K562 (cell line): ENCODE measurements around the gene CACNA2D3. TPM values are rescaled to one million over a fixed set of nuclear protein-coding genes. Genes with fewer than 3 reads are reported as not detected.

Source experiments
- ATAC-seq: fragments of 200-7000 bp; cut with Tn5 transposase; 3 replicates; pipeline ENCODE4 v1.9.1; 2020; ENCODE audit warnings: moderate library complexity
- BruUV-seq: library from RNA; stranded (reverse); fragments of 400-500 nt; replicated peaks from 2 replicates; lab custom pipeline; 2021; lab: Mats Ljungman, UMichigan
- CTCF ChIA-PET: fragments of 300-600 bp; formaldehyde crosslinking; extraction: SDS; loops from one replicate; lab custom pipeline; 2021; ENCODE audit warnings: low intra/inter-chr PET ratio; lab: Yijun Ruan, JAX
- POLR2A ChIA-PET: fragments of 300-600, 350-650 bp; sonication (Branson Sonifier 250); formaldehyde crosslinking; extraction: SDS; loops from one replicate; lab custom pipeline; 2021; ENCODE audit warnings: antibody characterized with exemption, inconsistent platforms; lab: Yijun Ruan, JAX
- DNase-seq, 4 experiments: peaks; one replicate each; pipeline versions ENCODE4 v3.0.0 to v3.0.0-alpha.2; 2011 to 2018; ENCODE audit warnings: low spot score in 3 of 4, mixed read lengths in 3 of 4; ENCODE audit errors: extremely low read depth in 1 of 4
- FAIRE-seq: peaks from 2 replicates; lab custom pipeline; 2011; peaks lifted over from hg19 to GRCh38; lab: Jason Lieb, UNC
- H2AFZ ChIP-seq: 2 replicates; pipeline ENCODE4 v1.6.0; 2011; ENCODE audit warnings: low read depth, low read length, control low read depth, inconsistent platforms
- H3K27ac ChIP-seq: fragments of 200-600 bp; 3 replicates; pipeline ENCODE4 v1.8.0; 2011; ENCODE audit warnings: low read depth, mild to moderate bottlenecking, control low read depth, inconsistent platforms, low read length, moderate library complexity, mixed read lengths; ENCODE audit errors: extremely low read depth
- H3K27me3 ChIP-seq, 2 experiments: fragments of 300-600 bp in 1 of 2; 2 replicates in 1 of 2; 3 replicates in 1 of 2; pipeline versions ENCODE4 v1.6.0 to v1.8.0; 2011; ENCODE audit warnings: inconsistent platforms in 2 of 2, low read length in 2 of 2, mild to moderate bottlenecking in 1 of 2, mixed read lengths in 1 of 2, moderate library complexity in 1 of 2; ENCODE audit not compliant: control insufficient read depth in 2 of 2, insufficient read depth in 2 of 2
- H3K36me3 ChIP-seq: fragments of 300-600 bp; 3 replicates; pipeline ENCODE4 v1.8.0; 2011; ENCODE audit warnings: mild to moderate bottlenecking, low read length, inconsistent platforms; ENCODE audit not compliant: control insufficient read depth, insufficient read depth
- H3K4me1 ChIP-seq, 2 experiments: fragments of 200-600 bp in 1 of 2; replicated peaks in 1 of 2; 2 replicates in 1 of 2; 3 replicates in 1 of 2; pipeline versions ENCODE4 v1.5.1 to v1.8.0; 2011; ENCODE audit warnings: inconsistent platforms in 2 of 2, low read length in 2 of 2, mild to moderate bottlenecking in 1 of 2, mixed read lengths in 1 of 2, moderate library complexity in 1 of 2; ENCODE audit not compliant: control insufficient read depth in 2 of 2, insufficient read depth in 2 of 2
- H3K4me2 ChIP-seq: 2 replicates; pipeline ENCODE4 v1.6.1; 2011; ENCODE audit warnings: low read length, control low read depth, inconsistent platforms, mixed read lengths; ENCODE audit not compliant: insufficient read depth
- H3K4me3 ChIP-seq: fragments of 200-600 bp; sonication (generic), shearing (Covaris generic); 2 replicates; pipeline ENCODE4 v1.5.1; 2016; ENCODE audit warnings: control low read depth, inconsistent platforms
- H3K79me2 ChIP-seq: fragments of 200-600 bp; 3 replicates; pipeline ENCODE4 v1.8.0; 2011; ENCODE audit warnings: low read length, inconsistent platforms; ENCODE audit not compliant: control insufficient read depth, insufficient read depth
- H3K9ac ChIP-seq, 2 experiments: 2 replicates each; pipeline versions ENCODE4 v1.6.0 to v1.6.1; 2011; ENCODE audit warnings: low read depth in 2 of 2, low read length in 2 of 2, control low read depth in 1 of 2, inconsistent platforms in 1 of 2, mild to moderate bottlenecking in 1 of 2, mixed read lengths in 1 of 2; ENCODE audit not compliant: insufficient read depth in 1 of 2
- H3K9me1 ChIP-seq: one replicate; pipeline ENCODE4 v1.6.0; 2011; ENCODE audit warnings: inconsistent platforms, mild to moderate bottlenecking, low read length, moderate library complexity; ENCODE audit not compliant: control insufficient read depth, insufficient read depth
- H3K9me3 ChIP-seq: replicated peaks from 2 replicates; pipeline ENCODE4 v1.5.1; 2011; ENCODE audit warnings: low read depth, low read length, inconsistent platforms; ENCODE audit not compliant: control insufficient read depth, insufficient read depth
- H4K20me1 ChIP-seq: replicated peaks from 2 replicates; pipeline ENCODE4 v1.6.1; 2011; ENCODE audit warnings: low read length, inconsistent platforms, mixed read lengths; ENCODE audit not compliant: control insufficient read depth, insufficient read depth
- ATF3 ChIP-seq, 2 experiments: fragments of 450-650 bp in 1 of 2; sonication (generic) in 1 of 2; formaldehyde crosslinking in 1 of 2; IDR thresholded peaks in 1 of 2; conservative IDR thresholded peaks in 1 of 2; 2 replicates each; pipeline versions ENCODE4 v1.6.1 to v1.8.1; 2016 to 2023; ENCODE audit warnings: mild to moderate bottlenecking in 2 of 2, moderate library complexity in 2 of 2, inconsistent platforms in 1 of 2, missing genetic modification reagents in 1 of 2
- CLOCK ChIP-seq: fragments of 250-450 bp; sonication (Bioruptor Pico); IDR thresholded peaks from 2 replicates; pipeline ENCODE4 v1.4.0; 2020; ENCODE audit warnings: mild to moderate bottlenecking, moderate library complexity, borderline replicate concordance
- CUX1 ChIP-seq: fragments of 200-800 bp; sonication (Bioruptor generic); IDR thresholded peaks from 2 replicates; pipeline ENCODE4 v1.6.1; 2016; ENCODE audit warnings: missing genetic modification characterization, missing compliant biosample characterization
- DLX4 ChIP-seq: fragments of 250-450 bp; sonication (Bioruptor Pico); IDR thresholded peaks from 2 replicates; pipeline ENCODE4 v1.6.1; 2021; ENCODE audit warnings: mild to moderate bottlenecking
- HNRNPK ChIP-seq: fragments of 200-400 bp; formaldehyde crosslinking; IDR thresholded peaks from one replicate; pipeline ENCODE4 v1.6.1; 2018; ENCODE audit warnings: mild to moderate bottlenecking, low read depth, low read length; ENCODE audit not compliant: poor library complexity, severe bottlenecking
- KLF6 ChIP-seq: fragments of 250-450 bp; sonication (Bioruptor Pico); IDR thresholded peaks from 2 replicates; pipeline ENCODE4 v1.4.0; 2020; ENCODE audit warnings: mild to moderate bottlenecking, moderate library complexity, borderline replicate concordance
- NCOR1 ChIP-seq: fragments of 450-650 bp; IDR thresholded peaks from 2 replicates; pipeline ENCODE4 v1.6.1; 2016; ENCODE audit warnings: mild to moderate bottlenecking, moderate library complexity
- PHB2 ChIP-seq: fragments of 450-650 bp; IDR thresholded peaks from 2 replicates; pipeline ENCODE4 v1.6.1; 2017; ENCODE audit warnings: low read depth
- PYGO2 ChIP-seq: fragments of 450-650 bp; IDR thresholded peaks from 2 replicates; pipeline ENCODE4 v1.6.1; 2016; ENCODE audit warnings: mild to moderate bottlenecking, missing genetic modification characterization, moderate library complexity, missing compliant biosample characterization
- RCOR1 ChIP-seq, 2 experiments: IDR thresholded peaks; 2 replicates each; pipeline ENCODE4 v1.6.1; 2012; ENCODE audit warnings: low read depth in 2 of 2, low read length in 2 of 2, borderline replicate concordance in 1 of 2, improper control_type of control experiment in 1 of 2
- WGBS: fragments of 100-300 bp; shearing (Covaris generic); methylation state at CpG from one replicate; pipeline ENCODE4 v1.1.6; 2016; ENCODE audit warnings: low coverage, mixed read lengths; ENCODE audit not compliant: insufficient coverage; ENCODE audit errors: missing lambda C conversion rate; 5-methylcytosine and 5-hydroxymethylcytosine counted together
- in situ Hi-C: fragments of 300-500 bp; cut with MboI; formaldehyde crosslinking; loops from 4 replicates; pipeline ENCODE4 v1.15.0; 2018; ENCODE audit warnings: inconsistent platforms, mixed read lengths
- intact Hi-C: fragments of 100-400 bp; cut with micrococcal nuclease; formaldehyde crosslinking; loops from 2 replicates; pipeline ENCODE4 v1.14.2; 2022
- polyA plus RNA-seq, 8 experiments: library from polyadenylated mRNA; depleted of rRNA in 4 of 8; stranded (reverse) in 5 of 8; unstranded in 3 of 8; fragments of >200 nt; fragmentation: Nextera tagmentation in 2 of 8; fragmentation: Illumina TruSeq in 1 of 8; extraction: Ambion mirVana in 2 of 8; extraction: Trizol in 1 of 8; gene quantifications; 2 replicates each; pipeline versions ENCODE4 v1.2.1 to v1.2.3, GENCODE V29; 2011 to 2014; ENCODE audit warnings: inconsistent platforms in 1 of 8, missing spikeins in 1 of 8
- total RNA-seq, 7 experiments: library from RNA; depleted of rRNA in 6 of 7; stranded (reverse); fragments of >200 nt in 6 of 7; fragmentation: Illumina TruSeq in 2 of 7; extraction: Trizol in 2 of 7; gene quantifications; 2 replicates each; pipeline versions ENCODE4 v1.2.1 to v1.2.3, GENCODE V29; 2011 to 2021; ENCODE audit warnings: low replicate concordance in 1 of 7

Gene CACNA2D3
- total and polyA plus RNA-seq, 9 of the 15 experiments (the other 6 are each of a cell fraction or from before 2014, with no cell fraction given) = 0.01 TPM; not detected in 8

GRCh38 chr3:54776601-54777000 lies 654.2 kb downstream of the CACNA2D3 start (continued):
- TF ChIP-seq CUX1 (CRISPR knock-in tag) = no peak

GRCh38 chr3:54777141-54777540 lies 654.8 kb downstream of the CACNA2D3 start:
- no peaks in the 10 kb centered on the region for H3K36me3 ChIP-seq
- H3K9me3 ChIP-seq = no peaks in the 10 kb centered on the region
- no peak for DNase-seq
- BruUV-seq = no TSS peak
- no peak for FAIRE-seq
- no peak overlapping the region for H3K9ac ChIP-seq
- intact Hi-C loops = no loop called here
- no peaks in the 10 kb centered on the region for H3K4me1 ChIP-seq
- H3K79me2 ChIP-seq = no peaks in the 10 kb centered on the region
- H2AFZ ChIP-seq = no peak overlapping the region
- H4K20me1 ChIP-seq = no peaks in the 10 kb centered on the region
- no peaks in the 10 kb centered on the region for H3K9me1 ChIP-seq
- H3K4me3 ChIP-seq = no peak overlapping the region
- H3K27ac ChIP-seq = no peak overlapping the region
- H3K4me2 ChIP-seq = no peak overlapping the region
- no peaks in the 10 kb centered on the region for H3K27me3 ChIP-seq
- no peak for ATAC-seq
- ChIA-PET POLR2A (no interaction called here), CTCF (no interaction called here)
- in situ Hi-C loops = no loop called here
- 0% methylated on average over 1 of the region's 2 CpGs for WGBS
- TF ChIP-seq RCOR1 (IDR thresholded peaks at IDR 0.05; ENCODE audit: borderline replicate concordance in 1 of 2, low read depth in 2 of 2, low read length in 2 of 2) (no peak), DLX4 (CRISPR knock-in tag) (no peak), CLOCK (no peak), NCOR1 (no peak), HNRNPK (no peak), KLF6 (CRISPR knock-in tag) (no peak), ATF3 (IDR thresholded peaks at IDR 0.05) (no peak), ATF3 (CRISPR knock-in tag; conservative IDR thresholded peaks at IDR 0.05) (no peak), PHB2 (no peak), PYGO2 (no peak)
